HFFc6 (cell line): Measurements from ENCODE around the gene CTLA4. TPM values are rescaled to one million over a fixed set of nuclear protein-coding genes. Genes with fewer than 3 reads are reported as not detected.
A peak's percentile ranks its signal among the peaks of the same experiment; 100 is the strongest.

Source experiments
- DNase-seq: peaks from one replicate; pipeline ENCODE4 v3.0.0-alpha.2; 2018
- H3K27ac Mint-ChIP-seq: 2 replicates; pipeline ENCODE4 v1.8.0; 2020; ENCODE audit warnings: mild to moderate bottlenecking, mixed read lengths
- H3K27me3 Mint-ChIP-seq: 2 replicates; pipeline ENCODE4 v1.8.0; 2021; ENCODE audit warnings: mild to moderate bottlenecking, moderate library complexity, mixed read lengths; ENCODE audit not compliant: insufficient read depth
- H3K36me3 Mint-ChIP-seq: 2 replicates; pipeline ENCODE4 v1.8.0; 2021; ENCODE audit warnings: low read depth, mixed read lengths
- H3K4me1 Mint-ChIP-seq: 2 replicates; pipeline ENCODE4 v1.8.0; 2020; ENCODE audit warnings: low read depth, mixed read lengths
- H3K4me3 Mint-ChIP-seq: 2 replicates; pipeline ENCODE4 v1.8.0; 2020; ENCODE audit warnings: mild to moderate bottlenecking, moderate library complexity, mixed read lengths
- H3K9me3 Mint-ChIP-seq: 2 replicates; pipeline ENCODE4 v1.8.0; 2020; ENCODE audit warnings: mild to moderate bottlenecking, mixed read lengths
- CTCF ChIP-seq: fragments of 200-600 bp; sonication (generic); IDR thresholded peaks from 2 replicates; pipeline ENCODE4 v1.5.0; 2021; ENCODE audit warnings: antibody characterized with exemption, mild to moderate bottlenecking
- total RNA-seq, 6 experiments: library from RNA; stranded (reverse); fragmentation: NEBNext Ultra II Directional; extraction: Animal tissue kit (Norgen Biotek cat#: 25700); gene quantifications; 2 replicates in 1 of 6; 3 replicates in 5 of 6; pipeline ENCODE4 v1.2.3, GENCODE V29; 2021

Gene CTLA4
- total RNA-seq, 6 experiments from 2014 or later: not detected

- Mint-ChIP-seq H3K36me3 (no peaks in the 10 kb centered on the region), H3K4me1 (peaks cover 9% of the 10 kb centered on the region), H3K27me3 (peaks cover 5% of the 10 kb centered on the region), H3K9me3 (no peaks in the 10 kb centered on the region), H3K4me3 (peak overlapping the region; percentile 62; the same call in 1 of the 2 replicates), H3K27ac (no peak overlapping the region)
- no peak for TF ChIP-seq CTCF
- DNase-seq: no peak
Measured at GRCh38 chr2:203914546-203915182, 47.1 kb downstream of the CTLA4 start.

GRCh38 chr2:203915256-203915655 is 47.7 kb downstream of the CTLA4 start:
- peaks cover 5% of the 10 kb centered on the region for H3K27me3 Mint-ChIP-seq
- DNase-seq: no peak
- H3K36me3 Mint-ChIP-seq: no peaks in the 10 kb centered on the region
- TF ChIP-seq CTCF: no peak
- H3K9me3 Mint-ChIP-seq: no peaks in the 10 kb centered on the region
- H3K27ac Mint-ChIP-seq: no peak overlapping the region
- H3K4me3 Mint-ChIP-seq: peak overlapping the region; percentile 62; the same call in 1 of the 2 replicates
- H3K4me1 Mint-ChIP-seq: peaks cover 9% of the 10 kb centered on the region; the same call in 1 of the 2 replicates

- Mint-ChIP-seq H3K36me3 (no peaks in the 10 kb centered on the region), H3K4me1 (peaks cover 9% of the 10 kb centered on the region; the same call in 1 of the 2 replicates), H3K4me3 (no peak overlapping the region), H3K9me3 (no peaks in the 10 kb centered on the region), H3K27me3 (peaks cover 9% of the 10 kb centered on the region), H3K27ac (no peak overlapping the region)
- no peak for TF ChIP-seq CTCF
- no peak for DNase-seq
Measured at GRCh38 chr2:203916756-203917155, 49.2 kb downstream of the CTLA4 start.

GRCh38 chr2:203918264-203918663 is 50.7 kb downstream of the CTLA4 start:
- no peak for DNase-seq
- Mint-ChIP-seq H3K4me1 (peaks cover 9% of the 10 kb centered on the region; the same call in 1 of the 2 replicates), H3K27me3 (peaks cover 9% of the 10 kb centered on the region), H3K4me3 (no peak overlapping the region), H3K9me3 (no peaks in the 10 kb centered on the region), H3K36me3 (no peaks in the 10 kb centered on the region), H3K27ac (no peak overlapping the region)
- TF ChIP-seq CTCF: no peak

- H3K36me3 Mint-ChIP-seq: no peaks in the 10 kb centered on the region
- TF ChIP-seq CTCF: no peak
- H3K4me1 Mint-ChIP-seq: peaks cover 9% of the 10 kb centered on the region; the same call in 1 of the 2 replicates
- no peak overlapping the region for H3K27ac Mint-ChIP-seq
- no peak for DNase-seq
- peaks cover 8% of the 10 kb centered on the region for H3K27me3 Mint-ChIP-seq
- H3K4me3 Mint-ChIP-seq: no peak overlapping the region
- no peaks in the 10 kb centered on the region for H3K9me3 Mint-ChIP-seq
Measured at GRCh38 chr2:203918839-203919238, 51.3 kb downstream of the CTLA4 start.

Other genes starting within 250 kb of the CTLA4 start
- not detected for gene CD28, start 161.1 kb upstream of the CTLA4 start, total RNA-seq
- gene ICOS, start 69.0 kb downstream of the CTLA4 start, total RNA-seq: not detected